GM10266 (cell line): ENCODE measurements around the gene KLC3.

ENCODE experiments used
- DNase-seq: peaks from one replicate; pipeline ENCODE4 v3.0.0; 2012; ENCODE audit errors: extremely low spot score
- CTCF ChIP-seq: IDR thresholded peaks from 2 replicates; pipeline ENCODE4 v1.5.1; 2012; ENCODE audit warnings: mild to moderate bottlenecking, low read depth; ENCODE audit not compliant: control insufficient read depth, insufficient read depth; ENCODE audit errors: missing control alignments

The KLC3 gene

GRCh38 chr19:45340232-45340898 lies at the start of gene KLC3:
Gene KLC3 (plus strand): TSS chr19:45340750. CDS start chr19:45345542, 4,792 bp downstream.
- no peak for TF ChIP-seq CTCF
- DNase-seq: peak; percentile 63

- no peak for TF ChIP-seq CTCF
- DNase-seq: no peak
Observed at GRCh38 chr19:45291834-45292233, 48.7 kb upstream of the KLC3 start.

GRCh38 chr19:45293682-45294081 lies 46.9 kb upstream of the KLC3 start:
- TF ChIP-seq CTCF: no peak

GRCh38 chr19:45294291-45295029 lies 46.1 kb upstream of the KLC3 start:
- no peak for DNase-seq
- TF ChIP-seq CTCF: no peak

More at GRCh38 chr19:45293682-45294081, 46.9 kb upstream of the KLC3 start:
- no peak for DNase-seq

GRCh38 chr19:45295873-45296272 lies 44.7 kb upstream of the KLC3 start:
- no peak for TF ChIP-seq CTCF
- DNase-seq: no peak

- TF ChIP-seq CTCF: no peak
- DNase-seq: no peak
Observed at GRCh38 chr19:45296355-45296754, 44.2 kb upstream of the KLC3 start.

- DNase-seq: no peak
- TF ChIP-seq CTCF: no peak
Observed at GRCh38 chr19:45297674-45298073, 42.9 kb upstream of the KLC3 start.
